Tibial artery (tissue), 4 donors: Measurements from ENCODE around the gene TMED6.

Source experiments
- DNase-seq, 2 donors: peaks; one replicate each; pipeline ENCODE4 v3.0.0-alpha.2; 2019
- H3K27ac ChIP-seq, 2 donors: fragments of 200-600 bp; sonication (generic) in 1 of 2; 1 replicate in 1 of 2; 2 replicates in 1 of 2; pipeline ENCODE4 v1.5.1; 2018 to 2019; ENCODE audit warnings: mild to moderate bottlenecking in 1 of 2
- H3K27me3 ChIP-seq, 2 donors: fragments of 200-600 bp; sonication (generic) in 1 of 2; one replicate each; pipeline versions ENCODE4 v1.5.1 to v1.6.0; 2016 to 2019
- H3K36me3 ChIP-seq, 3 donors: fragments of 200-600 bp; sonication (generic) in 2 of 3; one replicate each; pipeline ENCODE4 v1.5.1; 2016 to 2019; ENCODE audit warnings: mild to moderate bottlenecking in 2 of 3
- H3K4me1 ChIP-seq, 4 donors: fragments of 200-600 bp; sonication (generic) in 2 of 4; 1 replicate in 3 of 4; 2 replicates in 1 of 4; pipeline ENCODE4 v1.5.1; 2016 to 2019
- H3K4me3 ChIP-seq, 2 donors: fragments of 200-600 bp; sonication (generic) in 1 of 2; 1 replicate in 1 of 2; 2 replicates in 1 of 2; pipeline ENCODE4 v1.5.1; 2018 to 2019; ENCODE audit warnings: mild to moderate bottlenecking in 2 of 2
- H3K9me3 ChIP-seq, 3 donors: fragments of 200-600 bp; sonication (generic) in 1 of 3; one replicate each; pipeline ENCODE4 v1.5.1; 2016 to 2019
- intact Hi-C: fragments of 100-400 bp; cut with DNase I; formaldehyde crosslinking; loops from one replicate; pipeline ENCODE4 v1.15.0; 2023; ENCODE audit warnings: low total_unique reads
- TF ChIP-seq, protein P1 (sequence below), 2 experiments: fragments of 200-600 bp in 1 of 2; fragments of 450-650 bp in 1 of 2; IDR thresholded peaks; one replicate each; pipeline ENCODE4 v1.5.1; 2017 to 2019; ENCODE audit warnings: antibody characterized with exemption in 2 of 2, mild to moderate bottlenecking in 1 of 2, moderate library complexity in 1 of 2

The TMED6 gene

DNA sequence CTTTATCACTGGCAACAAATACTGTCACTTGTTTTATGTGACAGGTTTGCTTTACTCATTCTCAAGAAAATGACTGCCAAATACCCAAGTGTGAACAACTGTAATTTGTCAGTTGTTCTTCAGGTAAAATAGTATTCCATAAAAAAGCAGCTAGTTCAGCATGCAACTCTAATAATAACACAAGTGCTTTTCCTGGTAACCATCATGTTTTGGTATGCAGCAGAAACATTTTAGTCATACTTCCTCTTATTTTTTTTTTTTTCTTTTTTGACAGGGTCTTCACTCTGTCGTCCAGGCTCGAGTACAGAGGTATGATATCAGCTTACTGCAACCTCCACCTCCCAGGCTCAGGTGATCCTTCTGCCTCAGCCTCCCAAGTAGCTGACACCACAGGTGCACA, 29.6 kb upstream of the TMED6 start:
- no peaks in the 10 kb centered on the region for H3K9me3 ChIP-seq
- no peak overlapping the region for H3K27ac ChIP-seq
- TF ChIP-seq, protein P1, sequence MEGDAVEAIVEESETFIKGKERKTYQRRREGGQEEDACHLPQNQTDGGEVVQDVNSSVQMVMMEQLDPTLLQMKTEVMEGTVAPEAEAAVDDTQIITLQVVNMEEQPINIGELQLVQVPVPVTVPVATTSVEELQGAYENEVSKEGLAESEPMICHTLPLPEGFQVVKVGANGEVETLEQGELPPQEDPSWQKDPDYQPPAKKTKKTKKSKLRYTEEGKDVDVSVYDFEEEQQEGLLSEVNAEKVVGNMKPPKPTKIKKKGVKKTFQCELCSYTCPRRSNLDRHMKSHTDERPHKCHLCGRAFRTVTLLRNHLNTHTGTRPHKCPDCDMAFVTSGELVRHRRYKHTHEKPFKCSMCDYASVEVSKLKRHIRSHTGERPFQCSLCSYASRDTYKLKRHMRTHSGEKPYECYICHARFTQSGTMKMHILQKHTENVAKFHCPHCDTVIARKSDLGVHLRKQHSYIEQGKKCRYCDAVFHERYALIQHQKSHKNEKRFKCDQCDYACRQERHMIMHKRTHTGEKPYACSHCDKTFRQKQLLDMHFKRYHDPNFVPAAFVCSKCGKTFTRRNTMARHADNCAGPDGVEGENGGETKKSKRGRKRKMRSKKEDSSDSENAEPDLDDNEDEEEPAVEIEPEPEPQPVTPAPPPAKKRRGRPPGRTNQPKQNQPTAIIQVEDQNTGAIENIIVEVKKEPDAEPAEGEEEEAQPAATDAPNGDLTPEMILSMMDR (IDR thresholded peaks at IDR 0.05), result no peak
- peaks cover 27 to 72% (median 42%) of the 10 kb centered on the region in 3 donors for H3K36me3 ChIP-seq
- H3K4me3 ChIP-seq, result no peak overlapping the region
- intact Hi-C loops, result no loop called here
- H3K27me3 ChIP-seq, result no peaks in the 10 kb centered on the region
- DNase-seq, result no peak
- H3K4me1 ChIP-seq, result peaks cover 0 to 20% (median 11%) of the 10 kb centered on the region in 4 donors

DNA sequence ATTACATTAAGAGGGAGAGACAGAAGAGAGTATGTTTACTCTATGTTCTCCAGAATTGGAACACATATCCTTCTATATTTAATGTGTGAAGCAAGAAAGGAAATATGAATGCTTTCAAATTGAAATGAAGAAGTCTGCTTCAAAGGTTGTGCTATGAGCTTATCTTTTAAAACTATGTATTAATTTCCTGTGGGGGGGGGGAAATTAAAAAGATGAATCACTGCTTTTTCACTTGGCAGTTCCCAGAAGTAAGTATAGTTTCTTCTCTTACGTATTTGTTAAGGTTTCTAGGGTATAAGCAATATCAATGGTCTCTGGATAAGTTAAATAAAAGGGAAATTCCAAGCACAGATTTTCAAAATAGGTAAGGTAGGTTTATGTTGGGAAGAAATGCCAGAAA, 27.2 kb upstream of the TMED6 start:
- peaks cover 0 to 4% (median 0%) of the 10 kb centered on the region in 4 donors for H3K4me1 ChIP-seq
- H3K4me3 ChIP-seq, result no peak overlapping the region
- H3K27ac ChIP-seq, result no peak overlapping the region
- H3K36me3 ChIP-seq, result peaks cover 31 to 79% (median 41%) of the 10 kb centered on the region in 3 donors
- DNase-seq, result no peak
- no peaks in the 10 kb centered on the region for H3K9me3 ChIP-seq
- intact Hi-C loops, result no loop called here
- TF ChIP-seq, protein P1 (IDR thresholded peaks at IDR 0.05), result no peak
- H3K27me3 ChIP-seq, result no peaks in the 10 kb centered on the region

DNA sequence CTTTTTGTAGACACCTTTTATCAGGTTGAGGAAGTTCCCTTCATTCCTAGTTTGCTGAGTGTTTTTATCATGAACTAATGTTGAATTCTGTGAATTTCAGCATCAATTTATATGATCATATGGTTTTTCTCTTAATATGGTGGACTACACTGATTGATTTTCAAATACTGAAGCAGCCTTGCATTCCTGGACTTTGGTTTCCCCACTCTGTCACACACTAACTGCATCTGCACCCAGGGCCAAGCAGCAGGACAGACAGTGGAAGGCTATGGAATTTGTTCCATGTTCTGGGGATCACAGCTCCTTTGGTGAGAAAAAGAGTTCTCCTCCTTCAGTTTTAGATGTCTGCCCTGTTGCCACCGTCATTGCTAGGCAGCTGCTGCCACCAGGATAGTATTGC, 26.4 kb upstream of the TMED6 start:
- no peaks in the 10 kb centered on the region for H3K4me1 ChIP-seq
- H3K9me3 ChIP-seq, result no peaks in the 10 kb centered on the region
- H3K27me3 ChIP-seq, result no peaks in the 10 kb centered on the region
- DNase-seq, result no peak
- H3K4me3 ChIP-seq, result no peak overlapping the region
- TF ChIP-seq, protein P1 (IDR thresholded peaks at IDR 0.05), result no peak
- no peak overlapping the region for H3K27ac ChIP-seq
- intact Hi-C loops, result no loop called here
- peaks cover 31 to 77% (median 34%) of the 10 kb centered on the region in 3 donors for H3K36me3 ChIP-seq

DNA sequence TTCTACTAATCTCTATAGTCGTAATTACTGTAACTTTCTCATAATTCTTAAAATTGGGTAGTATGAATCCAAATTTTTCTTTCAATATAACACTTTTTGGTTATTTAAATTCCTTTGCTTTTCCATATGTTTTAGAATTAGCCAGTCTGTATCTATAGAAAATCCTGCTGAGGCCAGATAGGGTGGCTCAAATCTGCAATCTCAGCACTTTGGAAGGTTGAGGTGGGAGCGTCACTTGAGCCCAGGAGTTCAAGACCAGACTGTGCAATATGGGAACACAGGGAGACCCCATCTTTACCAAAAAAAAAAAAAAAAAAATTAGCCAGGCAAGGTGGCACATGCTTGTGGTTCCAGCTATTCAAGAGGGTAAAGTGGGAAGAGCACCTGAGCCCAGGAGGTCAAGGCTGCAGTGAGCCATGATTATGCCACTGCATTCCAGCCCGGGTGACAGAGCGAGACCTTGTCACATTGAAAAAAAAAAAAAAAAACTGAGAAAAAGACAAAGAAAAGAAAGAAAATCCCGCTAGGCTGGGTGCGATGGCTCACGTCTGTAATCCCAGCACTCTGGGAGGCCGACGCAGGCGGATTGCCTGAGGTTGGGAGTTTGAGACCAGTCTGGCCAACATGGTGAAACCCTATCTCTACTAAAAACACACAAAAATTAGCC, 24.9 kb upstream of the TMED6 start:
- Histone ChIP-seq H3K36me3 (peaks cover 21 to 76% (median 26%) of the 10 kb centered on the region in 3 donors), H3K4me3 (no peak overlapping the region), H3K27me3 (no peaks in the 10 kb centered on the region), H3K9me3 (no peaks in the 10 kb centered on the region), H3K27ac (no peak overlapping the region), H3K4me1 (no peaks in the 10 kb centered on the region)
- intact Hi-C loops, result no loop called here
- TF ChIP-seq, protein P1 (IDR thresholded peaks at IDR 0.05), result no peak
- no peak for DNase-seq

DNA sequence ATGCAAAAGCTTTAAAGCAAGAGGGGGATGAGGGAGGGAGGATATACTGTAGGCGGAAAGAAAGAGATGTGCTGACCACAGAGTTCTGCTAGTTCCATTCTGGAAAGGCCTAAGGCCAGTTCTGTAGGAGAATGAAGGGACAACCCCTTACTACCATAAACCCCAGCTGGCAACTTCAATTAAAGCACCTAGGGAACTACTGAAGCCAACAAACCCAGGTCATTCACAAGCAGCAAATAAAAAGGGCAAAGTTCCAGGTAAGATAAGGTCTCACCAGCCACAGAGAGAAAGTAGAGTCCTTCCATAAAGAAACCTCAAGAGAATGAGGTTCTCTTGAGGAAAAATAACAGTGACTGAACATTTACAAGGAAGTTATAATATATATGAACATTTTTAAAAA, 21.4 kb upstream of the TMED6 start:
- Histone ChIP-seq H3K4me1 (no peaks in the 10 kb centered on the region), H3K9me3 (no peaks in the 10 kb centered on the region), H3K27ac (no peak overlapping the region), H3K36me3 (peaks cover 29 to 76% (median 42%) of the 10 kb centered on the region in 3 donors), H3K4me3 (no peak overlapping the region), H3K27me3 (no peaks in the 10 kb centered on the region)
- DNase-seq, result no peak
- TF ChIP-seq, protein P1 (IDR thresholded peaks at IDR 0.05), result no peak
- intact Hi-C loops, result no loop called here
